Measurements from ENCODE around the gene NDE1. TPM values are rescaled to one million over a fixed set of nuclear protein-coding genes. Genes with fewer than 3 reads are reported as not detected.

The NDE1 gene
- total RNA-seq, 2 experiments from 2014 or later, result 88.9 to 141 TPM

- POLR2A ChIA-PET, result interaction anchor here (0.6 to 0.7 kb wide), 3 partner anchors 145 to 369 kb away, joined by 3 read pairs; no protein-coding TSS in a partner anchor
- peaks cover 31% of the 10 kb centered on the region for H3K36me3 ChIP-seq (ENCODE audit: insufficient read depth, low read length)
- no peak for DNase-seq (ENCODE audit: low spot score)
- CTCF ChIA-PET (ENCODE audit: unreplicated experiment), result no interaction called here
- H3K9me2 ChIP-seq (ENCODE audit: insufficient read depth, low read length), result no peaks in the 10 kb centered on the region
- BruUV-seq (replicated peaks), result no TSS peak
- H4K20me1 ChIP-seq (ENCODE audit: insufficient read depth, low read length), result no peaks in the 10 kb centered on the region
- no peak overlapping the region for H3K4me3 ChIP-seq (ENCODE audit: low read depth, low read length, poor library complexity, severe bottlenecking)
- no peak for TF ChIP-seq EZH2phosphoT487 (IDR thresholded peaks at IDR 0.05; ENCODE audit: borderline replicate concordance, low read depth, low read length)
- TF ChIP-seq CTCF (conservative IDR thresholded peaks at IDR 0.05; ENCODE audit: low read length), result no peak
- no peak overlapping the region for H3K4me2 ChIP-seq (ENCODE audit: low read length)
- intact Hi-C loops (cut with micrococcal nuclease; ENCODE audit: unreplicated experiment), result no loop called here
- peaks cover 5% of the 10 kb centered on the region for H3K4me1 ChIP-seq (ENCODE audit: insufficient read depth, low read length, poor library complexity, severe bottlenecking)
- H3K9me3 ChIP-seq (ENCODE audit: low read length), result no peaks in the 10 kb centered on the region
- H3K79me2 ChIP-seq (ENCODE audit: insufficient read depth, low read depth, low read length), result no peaks in the 10 kb centered on the region
- H2AFZ ChIP-seq (ENCODE audit: low read length), result no peak overlapping the region
- no peak overlapping the region for H3K27ac ChIP-seq (ENCODE audit: low read depth, low read length, poor library complexity, severe bottlenecking)
These were observed 109.0 kb downstream of the NDE1 start for GRCh38 chr16:15759070-15759469.

- Histone ChIP-seq H3K4me3 (ENCODE audit: low read depth, low read length, poor library complexity, severe bottlenecking) (no peak overlapping the region), H4K20me1 (ENCODE audit: insufficient read depth, low read length) (no peaks in the 10 kb centered on the region), H3K4me2 (ENCODE audit: low read length) (no peak overlapping the region), H3K9me3 (ENCODE audit: low read length) (no peaks in the 10 kb centered on the region), H3K9me2 (ENCODE audit: insufficient read depth, low read length) (no peaks in the 10 kb centered on the region), H3K79me2 (ENCODE audit: insufficient read depth, low read depth, low read length) (no peaks in the 10 kb centered on the region), H3K4me1 (ENCODE audit: insufficient read depth, low read length, poor library complexity, severe bottlenecking) (peaks cover 5% of the 10 kb centered on the region), H2AFZ (ENCODE audit: low read length) (no peak overlapping the region), H3K27ac (ENCODE audit: low read depth, low read length, poor library complexity, severe bottlenecking) (no peak overlapping the region), H3K36me3 (ENCODE audit: insufficient read depth, low read length) (peaks cover 27% of the 10 kb centered on the region)
- no TSS peak for BruUV-seq (replicated peaks)
- DNase-seq (ENCODE audit: low spot score), result no peak
- intact Hi-C loops (cut with micrococcal nuclease; ENCODE audit: unreplicated experiment), result no loop called here
- CTCF ChIA-PET (ENCODE audit: unreplicated experiment), result no interaction called here
- POLR2A ChIA-PET, result no interaction called here
- no peak for TF ChIP-seq EZH2phosphoT487 (IDR thresholded peaks at IDR 0.05; ENCODE audit: borderline replicate concordance, low read depth, low read length)
- TF ChIP-seq CTCF (conservative IDR thresholded peaks at IDR 0.05; ENCODE audit: low read length), result no peak
These were observed 110.1 kb downstream of the NDE1 start for GRCh38 chr16:15760129-15760528.

GRCh38 chr16:15764112-15764511, 114.1 kb downstream of the NDE1 start:
- H3K27ac ChIP-seq (ENCODE audit: low read depth, low read length, poor library complexity, severe bottlenecking), result no peak overlapping the region
- ChIA-PET POLR2A (interaction anchor here (0.6 to 0.8 kb wide), 2 partner anchors 28 to 1619 kb away, joined by 3 to 4 read pairs; no protein-coding TSS in a partner anchor), CTCF (ENCODE audit: unreplicated experiment) (no interaction called here)
- peaks cover 15% of the 10 kb centered on the region for H3K36me3 ChIP-seq (ENCODE audit: insufficient read depth, low read length)
- H2AFZ ChIP-seq (ENCODE audit: low read length), result no peak overlapping the region
- H3K9me3 ChIP-seq (ENCODE audit: low read length), result no peaks in the 10 kb centered on the region
- H3K4me1 ChIP-seq (ENCODE audit: insufficient read depth, low read length, poor library complexity, severe bottlenecking), result peaks cover 10% of the 10 kb centered on the region
- intact Hi-C loops (cut with micrococcal nuclease; ENCODE audit: unreplicated experiment), result no loop called here
- H3K4me2 ChIP-seq (ENCODE audit: low read length), result no peak overlapping the region
- no TSS peak for BruUV-seq (replicated peaks)
- no peaks in the 10 kb centered on the region for H3K79me2 ChIP-seq (ENCODE audit: insufficient read depth, low read depth, low read length)
- no peak overlapping the region for H3K4me3 ChIP-seq (ENCODE audit: low read depth, low read length, poor library complexity, severe bottlenecking)
- no peak for TF ChIP-seq CTCF (conservative IDR thresholded peaks at IDR 0.05; ENCODE audit: low read length)
- TF ChIP-seq EZH2phosphoT487 (IDR thresholded peaks at IDR 0.05; ENCODE audit: borderline replicate concordance, low read depth, low read length), result no peak
- no peaks in the 10 kb centered on the region for H4K20me1 ChIP-seq (ENCODE audit: insufficient read depth, low read length)
- no peak for DNase-seq (ENCODE audit: low spot score)
- no peaks in the 10 kb centered on the region for H3K9me2 ChIP-seq (ENCODE audit: insufficient read depth, low read length)

Measured in OCI-LY7 (cell line).